GM12878 (cell line): ENCODE results near the gene INTS6. TPM values are rescaled to one million over a fixed set of nuclear protein-coding genes. Genes with fewer than 3 reads are reported as not detected.

Source experiments
- BACH1 ChIP-seq: fragments of 450-650 bp; IDR thresholded peaks from 2 replicates; pipeline ENCODE4 v1.6.1; 2017; ENCODE audit warnings: mild to moderate bottlenecking, borderline replicate concordance
- CBFB ChIP-seq: IDR thresholded peaks from 2 replicates; pipeline ENCODE4 v1.6.1; 2016; ENCODE audit warnings: antibody characterized with exemption, low read depth
- CHD1 ChIP-seq: IDR thresholded peaks from 2 replicates; pipeline ENCODE4 v1.6.1; 2012; ENCODE audit warnings: low read depth, low read length, improper control_type of control experiment
- EGR1 ChIP-seq, 2 experiments: IDR thresholded peaks; 1 replicate in 1 of 2; 2 replicates in 1 of 2; pipeline ENCODE4 v1.6.1; 2011 to 2012; ENCODE audit warnings: low read depth in 2 of 2, low read length in 2 of 2, borderline replicate concordance in 1 of 2, mild to moderate bottlenecking in 1 of 2, moderate library complexity in 1 of 2
- EP300 ChIP-seq, 2 experiments: fragments of 150-350 bp in 1 of 2; IDR thresholded peaks; 2 replicates each; pipeline ENCODE4 v1.6.1; 2011 to 2012; ENCODE audit warnings: low read depth in 2 of 2, low read length in 2 of 2, borderline replicate concordance in 1 of 2, improper control_type of control experiment in 1 of 2, inconsistent platforms in 1 of 2; ENCODE audit not compliant: control insufficient read depth in 1 of 2
- FOXK2 ChIP-seq: fragments of 450-650 bp; IDR thresholded peaks from 2 replicates; pipeline ENCODE4 v1.6.1; 2017; ENCODE audit warnings: mild to moderate bottlenecking, moderate library complexity
- GABPA ChIP-seq: IDR thresholded peaks from 2 replicates; pipeline ENCODE4 v1.6.1; 2014; ENCODE audit warnings: antibody characterized with exemption, low read depth, mild to moderate bottlenecking, inconsistent platforms
- GATAD2B ChIP-seq: fragments of 450-650 bp; conservative IDR thresholded peaks from 2 replicates; pipeline ENCODE4 v1.6.1; 2017; ENCODE audit warnings: low read depth, mild to moderate bottlenecking, moderate library complexity
- HCFC1 ChIP-seq: fragments of 150-350 bp; IDR thresholded peaks from 2 replicates; pipeline ENCODE4 v1.6.1; 2014; ENCODE audit warnings: low read length
- HDGF ChIP-seq: fragments of 450-650 bp; IDR thresholded peaks from 2 replicates; pipeline ENCODE4 v1.6.1; 2016; ENCODE audit warnings: antibody characterized with exemption
- MEF2A ChIP-seq: IDR thresholded peaks from 2 replicates; pipeline ENCODE4 v1.6.1; 2011; ENCODE audit warnings: low read depth, mild to moderate bottlenecking, low read length, moderate library complexity; ENCODE audit not compliant: insufficient read depth
- MXI1 ChIP-seq: fragments of 150-350 bp; IDR thresholded peaks from 2 replicates; pipeline ENCODE4 v1.6.1; 2011; ENCODE audit warnings: low read depth, mild to moderate bottlenecking, inconsistent platforms, low read length, improper control_type of control experiment
- NFXL1 ChIP-seq: fragments of 450-650 bp; IDR thresholded peaks from 2 replicates; pipeline ENCODE4 v1.6.1; 2017; ENCODE audit warnings: antibody characterized with exemption, mild to moderate bottlenecking, borderline replicate concordance
- POLR2A ChIP-seq: IDR thresholded peaks from 2 replicates; pipeline ENCODE4 v1.6.1; 2011; ENCODE audit warnings: low read depth, mild to moderate bottlenecking, low read length
- RAD51 ChIP-seq: fragments of 450-650 bp; IDR thresholded peaks from 2 replicates; pipeline ENCODE4 v1.6.1; 2016; ENCODE audit warnings: moderate library complexity, mild to moderate bottlenecking, inconsistent platforms
- RUNX3 ChIP-seq: IDR thresholded peaks from 2 replicates; pipeline ENCODE4 v1.6.1; 2012; ENCODE audit warnings: low read length, inconsistent platforms
- SMC3 ChIP-seq: IDR thresholded peaks from 2 replicates; pipeline ENCODE4 v1.6.1; 2011; ENCODE audit warnings: low read length, improper control_type of control experiment, borderline replicate concordance
- SP1 ChIP-seq: IDR thresholded peaks from one replicate; pipeline ENCODE4 v1.6.1; 2011; ENCODE audit warnings: low read depth, low read length
- SREBF2 ChIP-seq: IDR thresholded peaks from 2 replicates; pipeline ENCODE4 v1.6.1; 2012; ENCODE audit warnings: mild to moderate bottlenecking, low read length
- TBL1XR1 ChIP-seq: IDR thresholded peaks from 2 replicates; pipeline ENCODE4 v1.6.1; 2012; ENCODE audit warnings: low read depth, low read length, improper control_type of control experiment
- YBX1 ChIP-seq: fragments of 450-650 bp; IDR thresholded peaks from 2 replicates; pipeline ENCODE4 v1.6.1; 2016; ENCODE audit warnings: antibody characterized with exemption
- polyA plus RNA-seq, 11 experiments: library from polyadenylated mRNA; depleted of rRNA in 4 of 11; unstranded in 6 of 11; stranded (reverse) in 5 of 11; fragments of >200 nt; fragmentation: Nextera tagmentation in 4 of 11; fragmentation: Illumina TruSeq in 1 of 11; extraction: Ambion mirVana in 4 of 11; extraction: Trizol in 1 of 11; gene quantifications; 1 replicate in 1 of 11; 2 replicates in 10 of 11; pipeline versions ENCODE4 v1.2.1 to v1.2.3, GENCODE V29; 2011 to 2016; ENCODE audit warnings: inconsistent platforms in 2 of 11, missing spikeins in 2 of 11, low read depth in 1 of 11
- total RNA-seq, 4 experiments: library from RNA; depleted of rRNA in 3 of 4; stranded (reverse); fragments of >200 nt in 3 of 4; fragmentation: Illumina TruSeq in 1 of 4; extraction: Trizol in 1 of 4; gene quantifications; 2 replicates each; pipeline versions ENCODE4 v1.2.1 to v1.2.3, GENCODE V29; 2013 to 2021
- TF ChIP-seq, protein P1 (sequence below): IDR thresholded peaks from 2 replicates; pipeline ENCODE4 v1.6.1; 2012; ENCODE audit warnings: low read depth, low read length, improper control_type of control experiment
- TF ChIP-seq, protein P2 (sequence below): IDR thresholded peaks from 2 replicates; pipeline ENCODE4 v1.6.1; 2012; ENCODE audit warnings: low read length, inconsistent platforms
- TF ChIP-seq, protein P3 (sequence below): fragments of 450-650 bp; IDR thresholded peaks from 2 replicates; pipeline ENCODE4 v1.6.1; 2017; ENCODE audit warnings: borderline replicate concordance
- TF ChIP-seq, protein P4 (sequence below): fragments of 450-650 bp; IDR thresholded peaks from 2 replicates; pipeline ENCODE4 v1.6.1; 2017; ENCODE audit warnings: low read depth, mild to moderate bottlenecking, moderate library complexity

The INTS6 gene
- total and polyA plus RNA-seq, 10 of the 15 experiments (the other 5 are each of a cell fraction or from before 2014, with no cell fraction given): 7.2 to 57.7 (median 30.9) TPM

DNA sequence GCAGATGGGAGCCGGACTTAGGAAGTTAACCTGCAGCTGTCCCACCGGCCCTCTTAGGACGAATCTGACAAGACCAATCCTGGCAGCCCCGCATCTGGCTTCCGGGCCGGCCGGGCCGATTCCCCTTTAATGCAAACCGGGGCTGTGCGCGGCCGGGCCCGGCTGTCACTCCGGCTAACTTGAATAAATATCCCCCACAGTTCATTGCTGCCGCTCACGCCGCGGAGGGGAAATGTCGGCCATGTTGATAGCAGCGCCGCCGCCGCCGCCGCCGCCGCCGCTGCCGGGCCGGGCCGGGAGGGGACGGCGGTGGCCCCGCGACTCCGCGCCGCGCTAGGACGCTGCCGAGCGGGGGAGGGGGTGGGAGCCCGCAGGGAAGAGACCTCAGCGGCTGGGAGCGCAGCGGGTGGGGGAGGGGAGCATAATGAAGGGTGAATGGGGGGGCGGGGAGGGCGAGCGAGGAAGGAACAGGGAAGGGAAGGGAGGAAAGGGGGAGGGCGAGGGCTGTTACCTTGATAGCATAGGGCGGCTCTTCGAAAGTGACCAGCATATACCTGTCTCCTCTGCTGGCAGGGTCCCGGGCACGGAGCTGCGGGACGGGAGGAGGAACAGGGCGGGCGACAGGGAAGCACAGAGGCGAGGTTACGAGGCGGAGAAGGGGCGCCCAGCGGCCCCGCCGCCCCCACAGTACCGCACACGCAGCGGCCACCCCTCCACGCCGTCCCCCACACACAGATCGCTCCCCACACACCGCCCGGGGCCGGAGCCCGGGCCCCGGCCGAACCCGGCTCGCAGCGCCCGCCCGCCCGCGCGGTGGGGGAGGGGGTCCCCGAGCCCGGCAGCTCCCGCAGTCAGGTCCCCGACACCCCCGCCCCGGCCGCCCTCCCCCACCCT lies 1.1 kb downstream of the INTS6 start (continued):
- TF ChIP-seq, protein P1, sequence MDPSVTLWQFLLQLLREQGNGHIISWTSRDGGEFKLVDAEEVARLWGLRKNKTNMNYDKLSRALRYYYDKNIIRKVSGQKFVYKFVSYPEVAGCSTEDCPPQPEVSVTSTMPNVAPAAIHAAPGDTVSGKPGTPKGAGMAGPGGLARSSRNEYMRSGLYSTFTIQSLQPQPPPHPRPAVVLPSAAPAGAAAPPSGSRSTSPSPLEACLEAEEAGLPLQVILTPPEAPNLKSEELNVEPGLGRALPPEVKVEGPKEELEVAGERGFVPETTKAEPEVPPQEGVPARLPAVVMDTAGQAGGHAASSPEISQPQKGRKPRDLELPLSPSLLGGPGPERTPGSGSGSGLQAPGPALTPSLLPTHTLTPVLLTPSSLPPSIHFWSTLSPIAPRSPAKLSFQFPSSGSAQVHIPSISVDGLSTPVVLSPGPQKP: no peak
- peak; percentile 49 for TF ChIP-seq POLR2A
- TF ChIP-seq MXI1: no peak; the same call in 1 of the 2 replicates
- no peak for TF ChIP-seq GABPA
- TF ChIP-seq TBL1XR1: no peak
- no peak for TF ChIP-seq SP1
- TF ChIP-seq CBFB: no peak
- TF ChIP-seq, protein P2, sequence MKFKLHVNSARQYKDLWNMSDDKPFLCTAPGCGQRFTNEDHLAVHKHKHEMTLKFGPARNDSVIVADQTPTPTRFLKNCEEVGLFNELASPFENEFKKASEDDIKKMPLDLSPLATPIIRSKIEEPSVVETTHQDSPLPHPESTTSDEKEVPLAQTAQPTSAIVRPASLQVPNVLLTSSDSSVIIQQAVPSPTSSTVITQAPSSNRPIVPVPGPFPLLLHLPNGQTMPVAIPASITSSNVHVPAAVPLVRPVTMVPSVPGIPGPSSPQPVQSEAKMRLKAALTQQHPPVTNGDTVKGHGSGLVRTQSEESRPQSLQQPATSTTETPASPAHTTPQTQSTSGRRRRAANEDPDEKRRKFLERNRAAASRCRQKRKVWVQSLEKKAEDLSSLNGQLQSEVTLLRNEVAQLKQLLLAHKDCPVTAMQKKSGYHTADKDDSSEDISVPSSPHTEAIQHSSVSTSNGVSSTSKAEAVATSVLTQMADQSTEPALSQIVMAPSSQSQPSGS: no peak
- no peak for TF ChIP-seq FOXK2
- no peak for TF ChIP-seq RUNX3
- TF ChIP-seq GATAD2B: no peak; the same call in 1 of the 2 replicates
- no peak for TF ChIP-seq SMC3
- no peak for TF ChIP-seq SREBF2
- no peak for TF ChIP-seq RAD51
- TF ChIP-seq HCFC1: 0 out of 2 replicates have a peak, but pooled peaks have one; percentile 11
- TF ChIP-seq, protein P3, sequence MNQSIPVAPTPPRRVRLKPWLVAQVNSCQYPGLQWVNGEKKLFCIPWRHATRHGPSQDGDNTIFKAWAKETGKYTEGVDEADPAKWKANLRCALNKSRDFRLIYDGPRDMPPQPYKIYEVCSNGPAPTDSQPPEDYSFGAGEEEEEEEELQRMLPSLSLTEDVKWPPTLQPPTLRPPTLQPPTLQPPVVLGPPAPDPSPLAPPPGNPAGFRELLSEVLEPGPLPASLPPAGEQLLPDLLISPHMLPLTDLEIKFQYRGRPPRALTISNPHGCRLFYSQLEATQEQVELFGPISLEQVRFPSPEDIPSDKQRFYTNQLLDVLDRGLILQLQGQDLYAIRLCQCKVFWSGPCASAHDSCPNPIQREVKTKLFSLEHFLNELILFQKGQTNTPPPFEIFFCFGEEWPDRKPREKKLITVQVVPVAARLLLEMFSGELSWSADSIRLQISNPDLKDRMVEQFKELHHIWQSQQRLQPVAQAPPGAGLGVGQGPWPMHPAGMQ: no peak
- no peak for TF ChIP-seq MEF2A
- peak in 1 of 2 experiments; percentile 60; a peak in 1 of 3 replicates for TF ChIP-seq EGR1 (IDR thresholded peaks at IDR 0.05; ENCODE audit: borderline replicate concordance in 1 of 2, low read depth in 2 of 2, low read length in 2 of 2)
- no peak for TF ChIP-seq EP300 (IDR thresholded peaks at IDR 0.05; ENCODE audit: borderline replicate concordance in 1 of 2, control insufficient read depth in 1 of 2, low read depth in 2 of 2, low read length in 2 of 2)
- TF ChIP-seq, protein P4, sequence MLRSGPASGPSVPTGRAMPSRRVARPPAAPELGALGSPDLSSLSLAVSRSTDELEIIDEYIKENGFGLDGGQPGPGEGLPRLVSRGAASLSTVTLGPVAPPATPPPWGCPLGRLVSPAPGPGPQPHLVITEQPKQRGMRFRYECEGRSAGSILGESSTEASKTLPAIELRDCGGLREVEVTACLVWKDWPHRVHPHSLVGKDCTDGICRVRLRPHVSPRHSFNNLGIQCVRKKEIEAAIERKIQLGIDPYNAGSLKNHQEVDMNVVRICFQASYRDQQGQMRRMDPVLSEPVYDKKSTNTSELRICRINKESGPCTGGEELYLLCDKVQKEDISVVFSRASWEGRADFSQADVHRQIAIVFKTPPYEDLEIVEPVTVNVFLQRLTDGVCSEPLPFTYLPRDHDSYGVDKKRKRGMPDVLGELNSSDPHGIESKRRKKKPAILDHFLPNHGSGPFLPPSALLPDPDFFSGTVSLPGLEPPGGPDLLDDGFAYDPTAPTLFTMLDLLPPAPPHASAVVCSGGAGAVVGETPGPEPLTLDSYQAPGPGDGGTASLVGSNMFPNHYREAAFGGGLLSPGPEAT: peak; percentile 56; the same call in 1 of the 2 replicates
- no peak for TF ChIP-seq YBX1
- 0 out of 2 replicates have a peak, but pooled peaks have one; percentile 12 for TF ChIP-seq CHD1
- peak; percentile 19; the same call in 1 of the 2 replicates for TF ChIP-seq BACH1
- TF ChIP-seq HDGF: no peak
- no peak for TF ChIP-seq NFXL1
